ENCODE data around the gene FRY. TPM values are rescaled to one million over a fixed set of nuclear protein-coding genes. Genes with fewer than 3 reads are reported as not detected.

The FRY gene
- total and polyA plus RNA-seq, 9 of the 15 experiments (the other 6 are each of a cell fraction or from before 2014, with no cell fraction given) = 0.03 to 0.31 (median 0.11) TPM; not detected in 3

DNA sequence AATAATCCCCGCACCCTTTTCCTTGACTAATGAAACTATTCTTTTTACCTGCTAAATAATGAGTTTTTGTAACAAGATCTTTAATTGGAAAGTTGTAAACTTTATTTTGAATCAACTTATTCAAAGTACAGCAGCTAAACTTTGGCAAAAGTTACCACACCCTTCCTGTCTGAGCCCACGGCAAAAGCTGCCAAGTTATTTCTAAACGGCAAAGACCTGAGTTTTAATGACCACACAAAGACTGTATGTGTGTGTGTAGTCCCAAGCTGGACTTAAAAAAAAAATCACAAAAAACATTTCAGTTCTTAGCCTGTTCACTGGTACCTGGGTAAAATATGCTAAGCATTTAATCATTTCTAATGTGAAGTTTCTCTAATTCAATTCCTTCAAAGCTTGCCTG, 222.8 kb downstream of the FRY start:
- no peaks in the 10 kb centered on the region for H3K9me3 ChIP-seq (replicated peaks; ENCODE audit: control insufficient read depth, insufficient read depth, low read depth, low read length)
- H3K27ac ChIP-seq (ENCODE audit: extremely low read depth, low read depth, low read length) = no peak overlapping the region
- TF ChIP-seq HDGF (IDR thresholded peaks at IDR 0.05) (no peak), FOXM1 (IDR thresholded peaks at IDR 0.05; ENCODE audit: low read depth) (no peak), FOXM1 (CRISPR knock-in tag; IDR thresholded peaks at IDR 0.05; ENCODE audit: low read depth) (no peak), ZNF324 (CRISPR knock-in tag; IDR thresholded peaks at IDR 0.05) (no peak), NFE2 (IDR thresholded peaks at IDR 0.05; ENCODE audit: low read depth) (no peak), BACH1 (tag; IDR thresholded peaks at IDR 0.05) (no peak)
- TF ChIP-seq, protein P1, sequence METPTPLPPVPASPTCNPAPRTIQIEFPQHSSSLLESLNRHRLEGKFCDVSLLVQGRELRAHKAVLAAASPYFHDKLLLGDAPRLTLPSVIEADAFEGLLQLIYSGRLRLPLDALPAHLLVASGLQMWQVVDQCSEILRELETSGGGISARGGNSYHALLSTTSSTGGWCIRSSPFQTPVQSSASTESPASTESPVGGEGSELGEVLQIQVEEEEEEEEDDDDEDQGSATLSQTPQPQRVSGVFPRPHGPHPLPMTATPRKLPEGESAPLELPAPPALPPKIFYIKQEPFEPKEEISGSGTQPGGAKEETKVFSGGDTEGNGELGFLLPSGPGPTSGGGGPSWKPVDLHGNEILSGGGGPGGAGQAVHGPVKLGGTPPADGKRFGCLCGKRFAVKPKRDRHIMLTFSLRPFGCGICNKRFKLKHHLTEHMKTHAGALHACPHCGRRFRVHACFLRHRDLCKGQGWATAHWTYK (CRISPR knock-in tag; IDR thresholded peaks at IDR 0.05) = no peak
- H4K20me1 ChIP-seq (replicated peaks; ENCODE audit: control insufficient read depth, insufficient read depth, low read length) = no peaks in the 10 kb centered on the region
- H3K9me1 ChIP-seq (ENCODE audit: control insufficient read depth, insufficient read depth, low read length) = no peaks in the 10 kb centered on the region
- WGBS (ENCODE audit: insufficient coverage, low coverage, missing lambda C conversion rate) = 0% methylated on average over 3 of the region's 3 CpGs
- no peaks in the 10 kb centered on the region for H3K4me1 ChIP-seq (replicated peaks in 1 of 2; ENCODE audit: control insufficient read depth in 2 of 2, insufficient read depth in 2 of 2, low read length in 2 of 2)
- DNase-seq (ENCODE audit: extremely low read depth in 1 of 4, low spot score in 3 of 4) = no peak
- CTCF ChIA-PET (ENCODE audit: low intra/inter-chr PET ratio) = no interaction called here
- H3K4me3 ChIP-seq = no peak overlapping the region
- H2AFZ ChIP-seq (ENCODE audit: low read depth, low read length) = no peak overlapping the region
- no peak for FAIRE-seq
- H3K79me2 ChIP-seq (ENCODE audit: control insufficient read depth, insufficient read depth, low read length) = no peaks in the 10 kb centered on the region
- POLR2A ChIA-PET = no interaction called here
- in situ Hi-C loops (cut with MboI) = no loop called here
- no TSS peak for BruUV-seq (replicated peaks)
- H3K36me3 ChIP-seq (ENCODE audit: control insufficient read depth, insufficient read depth, low read length) = no peaks in the 10 kb centered on the region
- no peak for ATAC-seq
- intact Hi-C loops (cut with micrococcal nuclease) = no loop called here
- H3K27me3 ChIP-seq (ENCODE audit: control insufficient read depth in 2 of 2, insufficient read depth in 2 of 2, low read length in 2 of 2) = peaks cover 5 to 14% of the 10 kb centered on the region in 2 experiments; a peak in 4 of 5 replicates
- no peak overlapping the region for H3K4me2 ChIP-seq (ENCODE audit: insufficient read depth, low read length)
- H3K9ac ChIP-seq (ENCODE audit: insufficient read depth in 1 of 2, low read depth in 2 of 2, low read length in 2 of 2) = no peak overlapping the region

All from K562 (cell line).